B cell (primary cell): ENCODE results near the gene LVRN. TPM values are rescaled to one million over a fixed set of nuclear protein-coding genes. Genes with fewer than 3 reads are reported as not detected.

Experiments used
- ATAC-seq: fragments of 200-7000 bp; cut with Tn5 transposase; one replicate; pipeline ENCODE4 v1.10.0; 2021; ENCODE audit warnings: low read depth, mild to moderate bottlenecking, moderate number of reproducible peaks, moderate library complexity
- CTCF ChIA-PET: fragments of 350-600 bp; sonication (Branson Sonifier 250); formaldehyde crosslinking; loops from one replicate; lab custom pipeline; 2021; ENCODE audit warnings: antibody characterized with exemption, inconsistent platforms; lab: Charles Lee
- POLR2A ChIA-PET: fragments of 350-600 bp; sonication (Branson Sonifier 250); formaldehyde crosslinking; loops from one replicate; lab custom pipeline; 2021; ENCODE audit warnings: antibody characterized with exemption; lab: Charles Lee
- DNase-seq: peaks from one replicate; pipeline ENCODE4 v3.0.0; 2013
- H2AFZ ChIP-seq: 2 replicates; pipeline ENCODE4 v1.6.1; 2012; ENCODE audit warnings: mild to moderate bottlenecking, low read depth, low read length; ENCODE audit not compliant: insufficient read depth, poor library complexity, severe bottlenecking
- H3K27ac ChIP-seq, 2 donors: 1 replicate in 1 of 2; 2 replicates in 1 of 2; pipeline ENCODE4 v1.5.1; 2012 to 2013; ENCODE audit warnings: low read length in 2 of 2, mild to moderate bottlenecking in 2 of 2, moderate library complexity in 1 of 2
- H3K27me3 ChIP-seq, 4 experiments: fragments of 200-600 bp in 1 of 4; sonication (generic) in 1 of 4; replicated peaks in 1 of 4; 1 replicate in 2 of 4; 2 replicates in 2 of 4; pipeline versions ENCODE4 v1.6.1 to v1.7.0; 2013 to 2016; ENCODE audit warnings: low read length in 3 of 4, mild to moderate bottlenecking in 2 of 4, mixed read lengths in 1 of 4, moderate library complexity in 1 of 4; ENCODE audit not compliant: insufficient read depth in 4 of 4, control insufficient read depth in 3 of 4; ENCODE audit errors: control extremely low read depth in 1 of 4
- H3K36me3 ChIP-seq, 2 experiments: replicated peaks in 1 of 2; 1 replicate in 1 of 2; 2 replicates in 1 of 2; pipeline versions ENCODE4 v1.6.1 to v1.7.1; 2013; ENCODE audit warnings: low read length in 1 of 2; ENCODE audit not compliant: insufficient read depth in 2 of 2, control insufficient read depth in 1 of 2; ENCODE audit errors: control extremely low read depth in 1 of 2, extremely low read depth in 1 of 2
- H3K4me1 ChIP-seq, 2 donors: fragments of 200-600 bp in 1 of 2; sonication (generic) in 1 of 2; 1 replicate in 1 of 2; 2 replicates in 1 of 2; pipeline versions ENCODE4 v1.5.1 to v1.6.1; 2013 to 2017; ENCODE audit warnings: low read length in 2 of 2; ENCODE audit not compliant: control insufficient read depth in 2 of 2, insufficient read depth in 2 of 2
- H3K4me2 ChIP-seq: replicated peaks from 2 replicates; pipeline ENCODE3; 2012; ENCODE audit warnings: mild to moderate bottlenecking, low read depth, low read length; ENCODE audit not compliant: poor library complexity, severe bottlenecking
- H3K4me3 ChIP-seq, 5 experiments: fragments of 200-600 bp in 1 of 5; sonication (generic) in 1 of 5; 1 replicate in 3 of 5; 2 replicates in 2 of 5; pipeline versions ENCODE4 v1.5.1 to v1.7.0; 2011 to 2016; ENCODE audit warnings: low read length in 4 of 5, mild to moderate bottlenecking in 4 of 5, low read depth in 2 of 5, control low read depth in 1 of 5, moderate library complexity in 1 of 5; ENCODE audit not compliant: insufficient read depth in 1 of 5; ENCODE audit errors: control extremely low read depth in 1 of 5, extremely low read depth in 1 of 5
- H3K79me2 ChIP-seq: fragments of 200-600 bp; sonication (generic); one replicate; pipeline ENCODE4 v1.6.0; 2016; ENCODE audit warnings: low read length; ENCODE audit not compliant: control insufficient read depth, insufficient read depth
- H3K9ac ChIP-seq: fragments of 200-600 bp; sonication (generic); 2 replicates; pipeline ENCODE4 v1.6.1; 2017; ENCODE audit warnings: mild to moderate bottlenecking, low read length, moderate library complexity
- H3K9me3 ChIP-seq, 3 donors: one replicate each; pipeline versions ENCODE4 v1.6.1 to v1.7.1; 2013; ENCODE audit warnings: low read length in 2 of 3; ENCODE audit not compliant: control insufficient read depth in 2 of 3, insufficient read depth in 1 of 3; ENCODE audit errors: control extremely low read depth in 1 of 3
- H4K20me1 ChIP-seq: 2 replicates; pipeline ENCODE4 v1.6.0; 2012; ENCODE audit warnings: mild to moderate bottlenecking, low read length; ENCODE audit not compliant: insufficient read depth, control insufficient read depth, poor library complexity, severe bottlenecking
- H3K27ac Mint-ChIP-seq: one replicate; pipeline ENCODE4 v1.8.0; 2021; ENCODE audit warnings: mixed read lengths
- H3K27me3 Mint-ChIP-seq: one replicate; pipeline ENCODE4 v1.8.0; 2021; ENCODE audit warnings: mixed read lengths
- H3K4me1 Mint-ChIP-seq: one replicate; pipeline ENCODE4 v1.8.0; 2021; ENCODE audit warnings: mixed read lengths
- H3K4me3 Mint-ChIP-seq: one replicate; pipeline ENCODE4 v1.8.0; 2021; ENCODE audit warnings: mixed read lengths
- H3K9me3 Mint-ChIP-seq: one replicate; pipeline ENCODE4 v1.8.0; 2022; ENCODE audit warnings: mixed read lengths; ENCODE audit not compliant: insufficient read depth
- CTCF ChIP-seq: fragments of 200-600 bp; IDR thresholded peaks from one replicate; pipeline ENCODE4 v1.8.0; 2022; ENCODE audit warnings: antibody characterized with exemption, mild to moderate bottlenecking
- EZH2 ChIP-seq: IDR thresholded peaks from 2 replicates; pipeline ENCODE4 v1.6.1; 2012; ENCODE audit warnings: borderline replicate concordance, low read depth, mild to moderate bottlenecking, moderate library complexity, low read length; ENCODE audit not compliant: insufficient read depth, poor library complexity, severe bottlenecking
- WGBS: methylation state at CpG from one replicate; pipeline ENCODE4 v1.1.5; 2013; ENCODE audit warnings: missing lambda C conversion rate; ENCODE audit not compliant: insufficient coverage; 5-methylcytosine and 5-hydroxymethylcytosine counted together
- intact Hi-C: fragments of 100-400 bp; cut with micrococcal nuclease; formaldehyde crosslinking; loops from one replicate; pipeline ENCODE4 v1.10.0; 2022
- polyA plus RNA-seq: library from polyadenylated mRNA; depleted of rRNA; stranded (reverse); fragments of >200 nt; gene quantifications from 2 replicates; pipeline ENCODE4 v1.2.3, GENCODE V29; 2012
- total RNA-seq, 2 donors: library from RNA; stranded (reverse); fragments of 120-200 nt in 1 of 2; gene quantifications; 1 replicate in 1 of 2; 2 replicates in 1 of 2; pipeline versions ENCODE4 v1.2.3 to v1.2.4, GENCODE V29; 2013 to 2022

Gene LVRN
- total and polyA plus RNA-seq, 2 donors (not counting 1 experiment from before 2014, with no cell fraction given), result not detected

- DNase-seq (no peak), ATAC-seq (peak; percentile 43)
- ChIA-PET POLR2A (no interaction called here), CTCF (interaction anchor here (0.8 to 1.1 kb wide), 2 partner anchors 9 to 105 kb away, joined by 4 to 6 read pairs; no protein-coding TSS in a partner anchor)
- H3K79me2 ChIP-seq, result no peaks in the 10 kb centered on the region
- H3K4me2 ChIP-seq, result peak overlapping the region; percentile 67
- no peak for TF ChIP-seq CTCF
- TF ChIP-seq EZH2, result no peak
- no peaks in the 10 kb centered on the region for H4K20me1 ChIP-seq
- Mint-ChIP-seq H3K27ac (no peak overlapping the region), H3K4me1 (peaks cover 18% of the 10 kb centered on the region), H3K4me3 (peak overlapping the region; percentile 68), H3K27me3 (peaks cover 33% of the 10 kb centered on the region), H3K9me3 (no peaks in the 10 kb centered on the region)
- peaks cover 0 to 14% (median 0%) of the 10 kb centered on the region in 3 donors for H3K9me3 ChIP-seq
- H3K27me3 ChIP-seq, result peaks cover 0 to 52% (median 43%) of the 10 kb centered on the region in 4 experiments
- peak overlapping the region; percentile 50 for H3K9ac ChIP-seq
- H2AFZ ChIP-seq, result peak overlapping the region; percentile 40
- 6% methylated on average over 66 of the region's 71 CpGs for WGBS
- H3K27ac ChIP-seq, result no peak overlapping the region
- no peaks in the 10 kb centered on the region for H3K36me3 ChIP-seq
- peak overlapping the region in 4 of 5 experiments; percentile 21 to 39 (median 30) for H3K4me3 ChIP-seq
- H3K4me1 ChIP-seq, result peaks cover 22% of the 10 kb centered on the region in 2 donors
- intact Hi-C loops, result no loop called here
Observed at GRCh38 chr5:115962565-115963402, 509 bp downstream of the LVRN start.

- H3K4me1 Mint-ChIP-seq, result peaks cover 18% of the 10 kb centered on the region
- no peak overlapping the region for H3K27ac Mint-ChIP-seq
- Histone ChIP-seq H3K27me3 (peaks cover 0 to 50% (median 42%) of the 10 kb centered on the region in 4 experiments), H3K9ac (no peak overlapping the region), H3K4me1 (peaks cover 22% of the 10 kb centered on the region in 2 donors), H4K20me1 (no peaks in the 10 kb centered on the region), H2AFZ (no peak overlapping the region), H3K4me2 (no peak overlapping the region), H3K36me3 (no peaks in the 10 kb centered on the region), H3K9me3 (peaks cover 0 to 14% (median 0%) of the 10 kb centered on the region in 3 donors), H3K4me3 (no peak overlapping the region), H3K27ac (no peak overlapping the region), H3K79me2 (no peaks in the 10 kb centered on the region)
- TF ChIP-seq CTCF (no peak), EZH2 (no peak)
- no peak for ATAC-seq
- peak overlapping the region; percentile 4 for H3K4me3 Mint-ChIP-seq
- intact Hi-C loops, result no loop called here
- no peak for DNase-seq
- no peaks in the 10 kb centered on the region for H3K9me3 Mint-ChIP-seq
- WGBS, result 26% methylated on average over 13 of the region's 17 CpGs
- ChIA-PET POLR2A (no interaction called here), CTCF (interaction anchor here (1.0 kb wide), 1 partner anchor 16 kb away, joined by 3 read pairs; no protein-coding TSS in a partner anchor)
- H3K27me3 Mint-ChIP-seq, result peaks cover 33% of the 10 kb centered on the region
Observed at GRCh38 chr5:115963566-115963965, 1.3 kb downstream of the LVRN start.
